GM23248 (cell line): ENCODE results near the gene GDF11. TPM values are rescaled to one million over a fixed set of nuclear protein-coding genes. Genes with fewer than 3 reads are reported as not detected.

Experiments used
- DNase-seq: peaks from one replicate; pipeline ENCODE4 v3.0.0-alpha.2; 2015
- H2AFZ ChIP-seq: fragments of 200-600 bp; sonication (generic); 2 replicates; pipeline ENCODE4 v1.6.1; 2016; ENCODE audit warnings: antibody characterized with exemption
- H3F3A ChIP-seq: fragments of 200-600 bp; sonication (generic); 2 replicates; pipeline ENCODE4 v1.6.1; 2016; ENCODE audit warnings: mild to moderate bottlenecking, antibody characterized with exemption, mixed run types; ENCODE audit not compliant: insufficient read depth
- H3K27ac ChIP-seq: fragments of 200-600 bp; sonication (generic); 2 replicates; pipeline ENCODE4 v1.5.1; 2016; ENCODE audit warnings: mild to moderate bottlenecking
- H3K27me3 ChIP-seq: fragments of 200-600 bp; sonication (generic); replicated peaks from 2 replicates; pipeline ENCODE4 v1.6.1; 2016; ENCODE audit warnings: mild to moderate bottlenecking; ENCODE audit not compliant: insufficient read depth
- H3K36me3 ChIP-seq: fragments of 200-600 bp; sonication (generic); 2 replicates; pipeline ENCODE4 v1.6.1; 2016; ENCODE audit warnings: low read depth, mild to moderate bottlenecking
- H3K4me1 ChIP-seq: fragments of 200-600 bp; sonication (generic); 2 replicates; pipeline ENCODE4 v1.6.1; 2016; ENCODE audit warnings: mild to moderate bottlenecking; ENCODE audit not compliant: insufficient read depth
- H3K4me2 ChIP-seq: fragments of 200-600 bp; sonication (generic); one replicate; pipeline ENCODE4 v1.6.1; 2016; ENCODE audit warnings: mild to moderate bottlenecking; ENCODE audit not compliant: unreplicated experiment
- H3K4me3 ChIP-seq: fragments of 200-600 bp; sonication (generic); 2 replicates; pipeline ENCODE4 v1.5.1; 2016; ENCODE audit warnings: mild to moderate bottlenecking
- H3K79me2 ChIP-seq: fragments of 200-600 bp; sonication (generic); 2 replicates; pipeline ENCODE4 v1.6.1; 2016; ENCODE audit warnings: mild to moderate bottlenecking; ENCODE audit not compliant: insufficient read depth
- H3K9ac ChIP-seq: fragments of 200-600 bp; sonication (generic); 2 replicates; pipeline ENCODE4 v1.6.1; 2016; ENCODE audit warnings: mild to moderate bottlenecking
- H3K9me2 ChIP-seq: fragments of 200-600 bp; sonication (generic); 2 replicates; pipeline ENCODE4 v1.6.1; 2016; ENCODE audit warnings: mixed run types, mild to moderate bottlenecking, moderate library complexity; ENCODE audit not compliant: insufficient read depth
- H3K9me3 ChIP-seq: fragments of 200-600 bp; sonication (generic); one replicate; pipeline ENCODE4 v1.6.1; 2017; ENCODE audit warnings: low read depth
- H4K20me1 ChIP-seq: fragments of 200-600 bp; sonication (generic); 2 replicates; pipeline ENCODE4 v1.6.0; 2016; ENCODE audit not compliant: insufficient read depth
- EZH2 ChIP-seq: fragments of 200-600 bp; sonication (generic); IDR thresholded peaks from 2 replicates; pipeline ENCODE4 v1.6.1; 2018; ENCODE audit warnings: antibody characterized with exemption, mild to moderate bottlenecking; ENCODE audit not compliant: insufficient read depth, poor library complexity, severe bottlenecking
- EZH2phosphoT487 ChIP-seq: fragments of 200-600 bp; sonication (generic); IDR thresholded peaks from 2 replicates; pipeline ENCODE4 v1.6.1; 2018; ENCODE audit warnings: antibody characterized with exemption, moderate library complexity, mild to moderate bottlenecking, low read depth; ENCODE audit not compliant: insufficient read depth
- WGBS, 2 experiments: methylation state at CpG; one replicate each; pipeline ENCODE4 v1.1.6; 2015 to 2017; ENCODE audit warnings: low lambda C conversion rate in 2 of 2, low coverage in 1 of 2; ENCODE audit errors: missing lambda C conversion rate in 2 of 2; 5-methylcytosine and 5-hydroxymethylcytosine counted together
- in situ Hi-C: fragments of 300-500 bp; cut with MboI; formaldehyde crosslinking; loops from 2 replicates; pipeline ENCODE4 v1.15.0; 2020
- polyA plus RNA-seq: library from polyadenylated mRNA; unstranded; fragments of >200 nt; fragmentation: Nextera tagmentation; extraction: Ambion mirVana; gene quantifications from 2 replicates; pipeline ENCODE4 v1.2.1, GENCODE V29; 2016
- total RNA-seq: library from RNA; depleted of rRNA; stranded (reverse); fragments of >200 nt; shearing (Covaris generic); gene quantifications from 2 replicates; pipeline ENCODE4 v1.2.3, GENCODE V29; 2014

The GDF11 gene
- total and polyA plus RNA-seq, 2 experiments from 2014 or later: 0.56 to 2.1 TPM

DNA sequence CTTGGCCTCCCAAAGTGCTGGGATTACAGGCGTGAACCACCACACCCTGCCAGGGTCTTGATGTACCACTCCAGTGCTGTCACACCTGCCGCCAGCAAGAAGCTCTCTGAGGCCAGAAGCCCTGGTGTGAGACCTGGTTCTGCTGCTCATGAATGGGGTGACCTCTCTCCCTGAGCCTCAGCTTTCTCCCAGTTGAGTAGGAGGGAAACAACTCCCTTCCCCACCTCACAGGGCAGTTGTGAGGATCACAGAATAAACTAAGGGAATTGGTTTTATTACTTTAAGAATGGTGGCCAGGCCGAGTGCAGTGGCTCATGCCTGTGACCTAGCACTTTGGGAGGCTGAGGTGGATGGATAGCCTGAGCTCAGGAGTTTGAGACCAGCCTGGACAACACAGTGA lies 8.3 kb upstream of the GDF11 start:
- Histone ChIP-seq H3K79me2 (peaks cover 26% of the 10 kb centered on the region), H3K36me3 (no peaks in the 10 kb centered on the region), H3K9ac (no peak overlapping the region), H3K4me1 (peaks cover 16% of the 10 kb centered on the region), H3F3A (peaks cover 18% of the 10 kb centered on the region), H3K4me2 (no peak overlapping the region), H2AFZ (no peak overlapping the region), H3K9me3 (no peaks in the 10 kb centered on the region), H3K4me3 (no peak overlapping the region), H3K27me3 (no peaks in the 10 kb centered on the region), H4K20me1 (no peaks in the 10 kb centered on the region), H3K9me2 (no peaks in the 10 kb centered on the region), H3K27ac (no peak overlapping the region)
- no peak for DNase-seq
- WGBS, 2 experiments: 85% methylated on average over 3 of the region's 3 CpGs
- in situ Hi-C loops: no loop called here
- TF ChIP-seq EZH2: no peak
- TF ChIP-seq EZH2phosphoT487: no peak

GRCh38 chr12:55736076-55736475 lies 6.8 kb upstream of the GDF11 start:
- 53 to 58% methylated on average over 3 of the region's 3 CpGs for WGBS, 2 experiments
- Histone ChIP-seq H3K27ac (no peak overlapping the region), H3K4me2 (no peak overlapping the region), H3K9me2 (no peaks in the 10 kb centered on the region), H3F3A (peaks cover 3% of the 10 kb centered on the region; the same call in 1 of the 2 replicates), H2AFZ (no peak overlapping the region), H3K4me1 (peaks cover 7% of the 10 kb centered on the region; the same call in 1 of the 2 replicates), H3K36me3 (no peaks in the 10 kb centered on the region), H3K9ac (no peak overlapping the region), H4K20me1 (no peaks in the 10 kb centered on the region), H3K27me3 (no peaks in the 10 kb centered on the region), H3K9me3 (no peaks in the 10 kb centered on the region), H3K4me3 (no peak overlapping the region), H3K79me2 (peaks cover 16% of the 10 kb centered on the region)
- TF ChIP-seq EZH2phosphoT487: no peak
- no peak for TF ChIP-seq EZH2
- in situ Hi-C loops: no loop called here
- DNase-seq: no peak

DNA sequence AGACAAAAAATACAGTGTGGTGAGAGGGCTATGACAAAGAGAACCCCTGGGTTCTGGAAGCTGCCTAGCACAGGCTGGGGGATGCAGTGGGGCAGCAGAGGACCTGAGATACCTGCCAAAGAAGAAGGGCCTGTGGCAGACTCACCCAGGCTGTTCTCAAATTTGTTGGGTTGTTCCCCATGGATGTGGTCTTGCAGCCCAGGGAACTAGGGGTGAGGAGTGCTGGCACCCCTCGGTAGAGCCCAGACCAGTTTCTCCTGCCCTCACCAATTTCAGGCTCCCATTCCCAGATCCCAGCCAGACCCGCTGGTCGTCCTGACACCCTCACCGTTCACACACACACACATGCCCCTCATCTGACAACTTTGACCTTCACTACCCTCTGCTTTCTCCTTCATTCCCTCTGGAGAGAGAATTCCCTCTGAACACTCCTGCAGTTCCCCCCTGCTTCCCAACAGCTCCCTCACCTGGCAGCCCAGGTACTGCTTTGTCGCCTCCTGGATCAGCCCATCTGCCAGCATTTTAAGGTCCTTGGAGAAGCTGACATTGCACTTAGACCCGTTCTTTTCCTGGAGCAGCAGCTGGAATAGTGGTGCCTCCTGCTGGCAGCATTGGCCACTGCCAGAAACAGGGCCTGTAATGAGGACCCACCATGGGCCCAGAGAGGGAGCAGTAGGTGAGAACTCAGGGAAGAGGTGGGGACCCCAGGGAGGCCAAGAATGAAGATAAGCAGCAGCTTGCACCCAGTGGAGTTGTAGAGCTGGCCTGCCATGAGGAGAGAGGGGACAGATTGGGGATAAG lies 5.9 kb upstream of the GDF11 start:
- peaks cover 7% of the 10 kb centered on the region; the same call in 1 of the 2 replicates for H3K4me1 ChIP-seq
- no peaks in the 10 kb centered on the region for H3K9me2 ChIP-seq
- peaks cover 7% of the 10 kb centered on the region for H3K79me2 ChIP-seq
- H3F3A ChIP-seq: peaks cover 3% of the 10 kb centered on the region; the same call in 1 of the 2 replicates
- in situ Hi-C loops: no loop called here
- DNase-seq: peak; percentile 84
- H3K4me3 ChIP-seq: no peak overlapping the region
- peak overlapping the region; percentile 100 for H2AFZ ChIP-seq
- no peak overlapping the region for H3K9ac ChIP-seq
- no peaks in the 10 kb centered on the region for H4K20me1 ChIP-seq
- no peaks in the 10 kb centered on the region for H3K27me3 ChIP-seq
- H3K9me3 ChIP-seq: no peaks in the 10 kb centered on the region
- 19 to 21% methylated on average over 6 of the region's 6 CpGs for WGBS, 2 experiments
- no peak overlapping the region for H3K27ac ChIP-seq
- H3K36me3 ChIP-seq: no peaks in the 10 kb centered on the region
- no peak for TF ChIP-seq EZH2phosphoT487
- H3K4me2 ChIP-seq: no peak overlapping the region

GRCh38 chr12:55737581-55738122 lies 5.3 kb upstream of the GDF11 start:
- no peaks in the 10 kb centered on the region for H3K27me3 ChIP-seq
- H3F3A ChIP-seq: peaks cover 3% of the 10 kb centered on the region; the same call in 1 of the 2 replicates
- 0 to 2% methylated on average over 4 of the region's 4 CpGs for WGBS, 2 experiments
- H4K20me1 ChIP-seq: no peaks in the 10 kb centered on the region
- peak overlapping the region; percentile 56; the same call in 1 of the 2 replicates for H3K27ac ChIP-seq
- DNase-seq: peak; percentile 34
- no peak for TF ChIP-seq EZH2
- TF ChIP-seq EZH2phosphoT487: no peak
- H3K4me2 ChIP-seq: peak overlapping the region; percentile 100
- no peaks in the 10 kb centered on the region for H3K9me3 ChIP-seq
- no peaks in the 10 kb centered on the region for H3K9me2 ChIP-seq
- peaks cover 10% of the 10 kb centered on the region; the same call in 1 of the 2 replicates for H3K4me1 ChIP-seq
- H3K79me2 ChIP-seq: peaks cover under 1% of the 10 kb centered on the region; the same call in 1 of the 2 replicates
- H2AFZ ChIP-seq: peak overlapping the region; percentile 100
- peak overlapping the region; percentile 98 for H3K4me3 ChIP-seq
- in situ Hi-C loops: no loop called here
- H3K36me3 ChIP-seq: no peaks in the 10 kb centered on the region
- H3K9ac ChIP-seq: peak overlapping the region; percentile 83
